Tibial nerve (tissue), 4 donors: ENCODE results near the gene FANCE. TPM values are rescaled to one million over a fixed set of nuclear protein-coding genes. Genes with fewer than 3 reads are reported as not detected.

ENCODE experiments used
- DNase-seq, 2 donors: peaks; one replicate each; pipeline ENCODE4 v3.0.0-alpha.2; 2019; ENCODE audit warnings: low spot score in 2 of 2
- H3K27ac ChIP-seq, 4 donors: fragments of 200-600 bp; sonication (generic) in 3 of 4; one replicate each; pipeline ENCODE4 v1.5.1; 2017 to 2019; ENCODE audit warnings: mild to moderate bottlenecking in 1 of 4
- H3K27me3 ChIP-seq, 2 donors: fragments of 200-600 bp; sonication (generic) in 1 of 2; one replicate each; pipeline versions ENCODE4 v1.5.1 to v1.6.0; 2017 to 2019
- H3K36me3 ChIP-seq, 3 donors: fragments of 200-600 bp; sonication (generic); one replicate each; pipeline ENCODE4 v1.5.1; 2018 to 2019
- H3K4me1 ChIP-seq, 4 donors: fragments of 200-600 bp; sonication (generic) in 3 of 4; one replicate each; pipeline ENCODE4 v1.5.1; 2017 to 2019
- H3K4me3 ChIP-seq, 4 donors: fragments of 200-600 bp; sonication (generic) in 3 of 4; one replicate each; pipeline ENCODE4 v1.5.1; 2017 to 2019; ENCODE audit warnings: mild to moderate bottlenecking in 1 of 4, moderate library complexity in 1 of 4
- H3K9me3 ChIP-seq, 4 donors: fragments of 200-600 bp; sonication (generic) in 3 of 4; one replicate each; pipeline ENCODE4 v1.5.1; 2017 to 2019
- CTCF ChIP-seq, 5 experiments: fragments of 200-600 bp in 3 of 5; fragments of 450-650 bp in 2 of 5; sonication (generic) in 3 of 5; IDR thresholded peaks; one replicate each; pipeline ENCODE4 v1.5.1; 2016 to 2019; ENCODE audit warnings: antibody characterized with exemption in 5 of 5, mild to moderate bottlenecking in 3 of 5, moderate library complexity in 2 of 5
- EP300 ChIP-seq, 2 donors: sonication (generic); formaldehyde crosslinking; IDR thresholded peaks; one replicate each; pipeline ENCODE4 v1.6.1; 2017; ENCODE audit warnings: antibody characterized with exemption in 2 of 2, mild to moderate bottlenecking in 1 of 2
- POLR2A ChIP-seq, 2 donors: fragments of 450-650 bp; IDR thresholded peaks; one replicate each; pipeline ENCODE4 v1.6.1; 2017; ENCODE audit warnings: antibody characterized with exemption in 2 of 2, mild to moderate bottlenecking in 2 of 2, moderate library complexity in 2 of 2
- WGBS, 2 donors: methylation state at CpG; one replicate each; pipeline ENCODE4 v1.1.5; 2018; 5-methylcytosine and 5-hydroxymethylcytosine counted together
- total RNA-seq, 4 donors: library from RNA; depleted of rRNA; stranded (reverse); fragments of >200 nt; gene quantifications; one replicate each; pipeline ENCODE4 v1.1.0, GENCODE V29; 2016

The FANCE gene
- total RNA-seq, 4 donors from 2014 or later: 8.1 to 9.6 (median 8.4) TPM

GRCh38 chr6:35486005-35486925, 34.1 kb downstream of the FANCE start:
- Histone ChIP-seq H3K9me3 (no peaks in the 10 kb centered on the region), H3K4me3 (no peak overlapping the region), H3K36me3 (peaks cover 0 to 20% (median 0%) of the 10 kb centered on the region in 3 donors), H3K4me1 (peaks cover 0 to 53% (median 17%) of the 10 kb centered on the region in 4 donors), H3K27me3 (no peaks in the 10 kb centered on the region), H3K27ac (peak overlapping the region; percentile 36 to 74 (median 69))
- 67 to 69% methylated on average over 60 to 61 of the region's 61 CpGs for WGBS, 2 donors
- no peak for DNase-seq
- TF ChIP-seq CTCF (IDR thresholded peaks at IDR 0.05) (no peak), EP300 (IDR thresholded peaks at IDR 0.05) (no peak), POLR2A (IDR thresholded peaks at IDR 0.05) (no peak)

- Histone ChIP-seq H3K4me3 (no peak overlapping the region), H3K27ac (peak overlapping the region in 3 of 4 donors; percentile 25 to 71 (median 37)), H3K36me3 (peaks cover 0 to 14% (median 0%) of the 10 kb centered on the region in 3 donors), H3K27me3 (no peaks in the 10 kb centered on the region), H3K4me1 (peaks cover 0 to 69% (median 22%) of the 10 kb centered on the region in 4 donors), H3K9me3 (no peaks in the 10 kb centered on the region)
- no peak for DNase-seq
- TF ChIP-seq POLR2A (IDR thresholded peaks at IDR 0.05) (no peak), EP300 (IDR thresholded peaks at IDR 0.05) (no peak), CTCF (IDR thresholded peaks at IDR 0.05) (no peak)
- WGBS, 2 donors: 55 to 61% methylated on average over 9 of the region's 9 CpGs
Observed at GRCh38 chr6:35487658-35488516, 35.7 kb downstream of the FANCE start.

GRCh38 chr6:35488517-35488862, 36.4 kb downstream of the FANCE start:
- Histone ChIP-seq H3K36me3 (peaks cover 0 to 9% (median 0%) of the 10 kb centered on the region in 3 donors), H3K4me3 (no peak overlapping the region), H3K27ac (peak overlapping the region in 3 of 4 donors; percentile 25 to 71 (median 37)), H3K9me3 (no peaks in the 10 kb centered on the region), H3K27me3 (no peaks in the 10 kb centered on the region), H3K4me1 (peaks cover 0 to 75% (median 22%) of the 10 kb centered on the region in 4 donors)
- WGBS, 2 donors: 69 to 77% methylated on average over 9 of the region's 9 CpGs
- no peak for DNase-seq
- TF ChIP-seq EP300 (IDR thresholded peaks at IDR 0.05): no peak
- TF ChIP-seq CTCF (IDR thresholded peaks at IDR 0.05): no peak
- TF ChIP-seq POLR2A (IDR thresholded peaks at IDR 0.05): no peak

GRCh38 chr6:35489066-35489465, 36.9 kb downstream of the FANCE start:
- DNase-seq: no peak
- no peak overlapping the region for H3K4me3 ChIP-seq
- H3K4me1 ChIP-seq: peaks cover 0 to 81% (median 23%) of the 10 kb centered on the region in 4 donors
- H3K27ac ChIP-seq: peak overlapping the region in 3 of 4 donors; percentile 17 to 87 (median 77)
- no peaks in the 10 kb centered on the region for H3K9me3 ChIP-seq
- TF ChIP-seq POLR2A (IDR thresholded peaks at IDR 0.05) (no peak), EP300 (IDR thresholded peaks at IDR 0.05) (no peak), CTCF (IDR thresholded peaks at IDR 0.05) (no peak)
- H3K27me3 ChIP-seq: no peaks in the 10 kb centered on the region
- WGBS, 2 donors: 94 to 95% methylated on average over 1 of the region's 1 CpG
- peaks cover 0 to 8% (median 0%) of the 10 kb centered on the region in 3 donors for H3K36me3 ChIP-seq
